ENCODE measurements around the gene UTP25.
"Not testable (repeated sequence)": the region's sequence is repeated elsewhere in the genome, so short reads cannot be mapped to it uniquely, and the experiment has no call there.

Gene UTP25

GRCh38 chr1:209871006-209871405, 43.2 kb downstream of the UTP25 start:
- DNase-seq (ENCODE audit: low spot score) (no peak), FAIRE-seq (no peak)

GRCh38 chr1:209871430-209871829, 43.7 kb downstream of the UTP25 start:
- FAIRE-seq, result no peak
- DNase-seq (ENCODE audit: low spot score), result no peak

- FAIRE-seq (peak; percentile 32), DNase-seq (ENCODE audit: low spot score) (peak; percentile 29)
These were observed 45.5 kb downstream of the UTP25 start for GRCh38 chr1:209873067-209873799.

- DNase-seq (ENCODE audit: low spot score), result peak; percentile 57
- peak; percentile 63 for FAIRE-seq
These were observed 47.7 kb downstream of the UTP25 start for GRCh38 chr1:209875515-209875914.

- FAIRE-seq (no peak), DNase-seq (ENCODE audit: low spot score) (no peak)
These were observed 48.5 kb downstream of the UTP25 start for GRCh38 chr1:209876078-209876800.

DNA sequence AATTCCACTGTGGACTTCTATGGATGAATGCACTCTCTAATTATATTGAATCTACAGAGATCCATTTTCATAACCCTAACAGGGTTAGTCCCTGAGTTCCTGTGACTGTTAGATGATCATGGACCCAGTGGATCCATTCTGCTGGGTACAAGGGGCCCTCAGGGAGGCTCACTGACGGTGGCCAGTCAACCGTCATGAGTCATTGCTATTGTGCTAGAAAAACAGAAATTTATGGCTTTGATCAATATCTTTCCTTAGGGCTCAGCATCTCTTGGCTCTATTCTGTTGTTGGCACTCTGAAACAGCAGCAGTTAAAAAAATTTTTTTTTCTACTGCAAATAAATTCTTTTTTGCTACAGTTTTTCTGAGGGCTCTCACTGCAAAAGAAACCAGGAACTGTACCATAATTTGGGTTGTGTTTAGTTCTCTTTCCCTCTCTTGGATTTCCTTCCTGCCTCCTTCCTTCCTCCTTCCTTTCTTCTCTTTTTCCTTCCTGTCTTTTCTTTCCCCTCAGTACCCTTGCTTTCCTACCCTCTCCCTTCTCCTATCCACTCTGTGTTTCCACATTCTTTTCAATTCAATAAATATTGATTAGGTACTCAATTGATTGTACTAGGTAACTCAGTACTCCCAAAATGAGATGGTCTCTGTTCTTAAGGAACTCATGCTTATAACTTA, 49.5 kb downstream of the UTP25 start:
- FAIRE-seq (no peak), DNase-seq (ENCODE audit: low spot score) (no peak)

DNA sequence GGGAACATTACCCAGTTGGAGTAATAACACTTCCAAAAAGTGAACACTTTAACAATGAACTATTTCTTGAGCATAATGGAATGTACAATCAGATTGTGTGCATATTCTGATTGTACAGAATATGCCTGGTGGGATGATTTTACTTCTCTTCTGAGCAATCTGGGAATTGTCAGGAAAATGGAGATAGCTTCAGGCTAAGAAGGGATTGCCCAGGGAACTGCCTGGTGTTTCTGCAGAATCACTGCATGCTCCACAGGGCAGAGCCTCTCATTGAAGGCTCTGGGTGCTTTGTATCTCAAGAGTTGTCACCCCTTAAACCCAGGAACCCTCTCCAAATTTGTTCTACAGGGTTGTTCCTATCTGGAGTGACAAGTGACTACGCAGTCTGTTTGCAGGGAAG, 51.2 kb downstream of the UTP25 start:
- FAIRE-seq (no peak), DNase-seq (ENCODE audit: low spot score) (no peak)

DNA sequence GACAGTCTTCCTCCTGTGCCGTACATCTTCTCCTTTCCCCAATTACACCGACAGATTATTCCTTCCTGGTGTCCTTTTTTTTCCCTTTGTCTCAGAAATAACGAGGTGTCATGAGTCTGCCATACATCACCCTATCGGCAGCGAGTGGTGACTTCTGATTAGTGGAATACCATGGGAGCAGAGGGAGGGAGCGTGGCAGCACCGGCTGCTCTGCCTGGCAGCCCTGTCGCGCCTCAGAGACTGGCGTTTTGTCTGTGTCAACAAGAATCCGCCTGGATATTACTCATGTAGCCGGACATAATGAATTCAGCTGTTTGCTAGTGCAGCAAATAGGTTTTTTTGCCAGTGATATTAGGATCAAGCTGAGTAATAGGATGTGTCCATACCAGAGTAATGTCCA, 51.8 kb downstream of the UTP25 start:
- FAIRE-seq (peak; percentile 87), DNase-seq (ENCODE audit: low spot score) (peak; percentile 87)

- FAIRE-seq, result no peak
- no peak for DNase-seq (ENCODE audit: low spot score)
These were observed 52.3 kb downstream of the UTP25 start for GRCh38 chr1:209880031-209880430.

- DNase-seq (ENCODE audit: low spot score) (no peak), FAIRE-seq (no peak)
These were observed 53.8 kb downstream of the UTP25 start for GRCh38 chr1:209881619-209882018.

DNA sequence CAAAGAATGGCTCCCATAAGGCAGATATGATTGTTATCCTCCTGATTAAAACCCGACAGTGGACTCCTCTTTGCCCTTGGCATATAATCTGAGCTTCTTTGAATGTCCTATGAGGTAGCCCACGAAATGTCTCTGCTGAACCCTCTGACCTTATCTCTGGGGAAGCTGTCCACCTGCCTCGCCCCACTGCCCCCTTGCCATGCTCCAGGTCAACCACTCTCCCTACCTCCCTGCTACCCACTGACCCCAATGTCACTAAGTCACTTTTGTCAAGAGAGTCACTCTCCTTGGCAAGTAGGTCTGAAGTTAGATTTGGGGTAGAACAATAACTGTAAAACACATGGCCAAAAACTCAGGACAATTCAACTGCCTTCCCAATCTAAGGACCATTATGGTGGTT, 54.5 kb downstream of the UTP25 start:
- DNase-seq (ENCODE audit: low spot score) (no peak), FAIRE-seq (no peak)

- DNase-seq (ENCODE audit: low spot score) (no peak), FAIRE-seq (no peak)
These were observed 55.2 kb downstream of the UTP25 start for GRCh38 chr1:209882942-209883340.

- peak; percentile 94 for DNase-seq (ENCODE audit: low spot score)
- peak; percentile 97 for FAIRE-seq
These were observed 55.7 kb downstream of the UTP25 start for GRCh38 chr1:209883341-209883971.

DNA sequence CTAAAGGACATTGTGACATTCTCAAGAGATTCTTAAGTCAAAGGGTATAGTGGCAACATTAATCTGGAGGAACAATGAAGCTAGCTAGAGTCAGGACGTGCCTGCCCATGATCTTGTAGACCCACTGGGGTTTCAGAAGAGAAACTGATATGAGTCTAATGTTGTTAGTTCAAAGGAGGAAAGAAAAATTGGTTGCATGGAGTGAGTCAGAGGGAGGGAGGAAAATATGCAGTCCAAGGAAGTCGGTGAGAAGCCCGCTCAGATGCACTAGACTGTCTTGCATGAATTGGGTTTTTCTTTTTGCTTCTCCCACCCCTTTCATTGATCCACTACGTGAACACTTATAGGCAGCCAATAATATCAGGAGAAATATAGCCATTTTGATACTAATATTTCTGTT, 56.5 kb downstream of the UTP25 start:
- peak; percentile 87 for DNase-seq (ENCODE audit: low spot score)
- no peak for FAIRE-seq

DNA sequence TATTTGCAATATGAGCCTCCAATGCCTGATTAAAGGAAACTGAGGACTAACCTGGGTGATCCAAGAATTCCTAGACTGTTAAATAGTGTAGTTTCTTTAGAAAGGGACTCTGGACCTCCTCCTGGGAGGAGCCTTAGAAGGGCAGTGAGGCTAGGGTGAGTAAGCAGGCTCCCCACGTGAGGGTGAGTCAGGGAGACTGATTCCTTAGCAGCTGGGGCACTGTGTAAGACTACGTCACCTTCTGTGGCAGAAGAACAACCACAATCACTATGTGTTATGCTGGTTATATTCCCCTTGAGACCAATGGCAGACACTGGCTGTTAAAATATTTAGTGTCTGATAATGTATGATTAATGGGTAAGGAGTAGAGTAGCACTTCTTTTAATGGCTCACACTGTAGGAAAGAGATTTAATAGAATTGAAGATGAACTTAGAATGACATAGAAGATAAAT, 56.9 kb downstream of the UTP25 start:
- peak; percentile 99 for FAIRE-seq
- DNase-seq (ENCODE audit: low spot score), result peak; percentile 99

- DNase-seq (ENCODE audit: low spot score), result no peak
- FAIRE-seq, result no peak
These were observed 57.8 kb downstream of the UTP25 start for GRCh38 chr1:209885403-209886218.

DNA sequence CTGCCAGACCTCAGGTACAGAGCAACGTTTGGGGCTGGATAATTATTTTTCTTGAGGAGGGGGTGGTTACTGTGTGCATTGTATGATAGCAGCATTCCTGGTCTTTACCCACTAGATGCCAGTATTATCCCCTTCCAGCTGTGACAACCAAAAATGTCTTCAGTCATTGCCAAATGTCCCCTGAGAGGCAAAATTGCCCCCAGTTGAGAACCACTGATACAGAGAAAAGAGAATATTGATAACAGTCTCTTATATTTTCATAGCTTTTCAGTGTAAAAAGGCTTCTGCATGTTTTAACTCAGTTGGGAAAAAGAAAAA, 58.4 kb downstream of the UTP25 start:
- FAIRE-seq (no peak), DNase-seq (ENCODE audit: low spot score) (peak; percentile 27)

- FAIRE-seq; DNase-seq (ENCODE audit: low spot score): not testable (repeated sequence)
These were observed 60.7 kb downstream of the UTP25 start for GRCh38 chr1:209888291-209889076.

- no peak for FAIRE-seq
- DNase-seq (ENCODE audit: low spot score), result no peak
These were observed 61.3 kb downstream of the UTP25 start for GRCh38 chr1:209889077-209889418.

- no peak for DNase-seq (ENCODE audit: low spot score)
These were observed 63.0 kb downstream of the UTP25 start for GRCh38 chr1:209890641-209891330.

More at GRCh38 chr1:209890641-209891330, 63.0 kb downstream of the UTP25 start:
- FAIRE-seq, result peak; percentile 64
